ENCODE measurements around the gene CDKN1C.

The CDKN1C gene

DNA sequence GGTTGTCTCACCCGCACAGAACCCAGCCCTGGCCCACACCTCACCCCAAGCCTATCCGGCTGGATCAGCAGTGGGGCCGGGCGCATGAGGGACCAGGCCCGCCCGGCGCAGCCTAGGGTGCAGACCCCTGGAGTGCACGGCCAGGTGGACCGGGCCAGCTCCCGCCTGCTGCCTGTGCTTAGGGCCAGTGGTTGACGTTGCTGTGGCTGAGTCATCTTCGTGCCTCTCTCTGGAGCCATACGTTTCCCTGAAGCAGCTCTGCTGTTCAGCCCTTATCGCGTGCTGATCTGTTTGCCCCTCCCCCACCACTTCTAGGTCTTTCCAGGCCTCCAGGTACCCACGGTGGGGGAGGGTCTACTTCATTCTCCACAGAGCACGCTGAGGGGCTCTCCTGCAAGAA, 39.5 kb downstream of the CDKN1C start:
- Histone ChIP-seq H3K36me3 (ENCODE audit: insufficient read depth, low read length) (no peaks in the 10 kb centered on the region), H3K4me3 (no peak overlapping the region), H3K9ac (ENCODE audit: insufficient read length) (no peak overlapping the region), H3K9me3 (ENCODE audit: low read depth, low read length) (no peaks in the 10 kb centered on the region), H3K27ac (no peak overlapping the region)
- no peak for DNase-seq (ENCODE audit: low read depth, low spot score)
- TF ChIP-seq FOXP2 (optimal IDR thresholded peaks at IDR 0.05; ENCODE audit: control extremely low read depth, extremely low read length, insufficient read depth) = no peak
- no peak for TF ChIP-seq EZH2 (IDR thresholded peaks at IDR 0.05)
- TF ChIP-seq POLR2AphosphoS5 (IDR thresholded peaks at IDR 0.05; ENCODE audit: borderline replicate concordance, low read depth, low read length) = no peak

DNA sequence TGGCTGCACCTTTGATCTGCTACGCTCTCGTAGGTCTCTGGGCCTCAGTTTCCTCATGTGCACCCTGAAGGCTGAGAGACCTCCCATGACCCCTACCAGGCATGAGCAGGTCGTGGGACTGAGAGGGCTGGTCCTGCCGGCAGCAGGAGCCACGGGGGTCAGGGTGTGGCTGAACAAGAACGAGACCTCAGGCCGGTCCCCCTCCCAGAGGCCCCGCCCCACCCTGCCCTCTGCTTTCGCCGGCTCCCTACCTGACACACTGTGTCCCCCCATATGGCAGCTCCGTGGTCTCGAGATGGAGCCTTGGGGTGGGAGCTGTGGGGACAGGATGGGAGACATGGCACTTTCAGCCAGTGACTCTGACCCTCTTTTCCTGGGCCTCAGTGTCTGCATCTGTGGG, 40.6 kb downstream of the CDKN1C start:
- no peak overlapping the region for H3K27ac ChIP-seq
- H3K9ac ChIP-seq (ENCODE audit: insufficient read length) = no peak overlapping the region
- TF ChIP-seq FOXP2 (optimal IDR thresholded peaks at IDR 0.05; ENCODE audit: control extremely low read depth, extremely low read length, insufficient read depth) (no peak), EZH2 (IDR thresholded peaks at IDR 0.05) (no peak), POLR2AphosphoS5 (IDR thresholded peaks at IDR 0.05; ENCODE audit: borderline replicate concordance, low read depth, low read length) (no peak)

DNA sequence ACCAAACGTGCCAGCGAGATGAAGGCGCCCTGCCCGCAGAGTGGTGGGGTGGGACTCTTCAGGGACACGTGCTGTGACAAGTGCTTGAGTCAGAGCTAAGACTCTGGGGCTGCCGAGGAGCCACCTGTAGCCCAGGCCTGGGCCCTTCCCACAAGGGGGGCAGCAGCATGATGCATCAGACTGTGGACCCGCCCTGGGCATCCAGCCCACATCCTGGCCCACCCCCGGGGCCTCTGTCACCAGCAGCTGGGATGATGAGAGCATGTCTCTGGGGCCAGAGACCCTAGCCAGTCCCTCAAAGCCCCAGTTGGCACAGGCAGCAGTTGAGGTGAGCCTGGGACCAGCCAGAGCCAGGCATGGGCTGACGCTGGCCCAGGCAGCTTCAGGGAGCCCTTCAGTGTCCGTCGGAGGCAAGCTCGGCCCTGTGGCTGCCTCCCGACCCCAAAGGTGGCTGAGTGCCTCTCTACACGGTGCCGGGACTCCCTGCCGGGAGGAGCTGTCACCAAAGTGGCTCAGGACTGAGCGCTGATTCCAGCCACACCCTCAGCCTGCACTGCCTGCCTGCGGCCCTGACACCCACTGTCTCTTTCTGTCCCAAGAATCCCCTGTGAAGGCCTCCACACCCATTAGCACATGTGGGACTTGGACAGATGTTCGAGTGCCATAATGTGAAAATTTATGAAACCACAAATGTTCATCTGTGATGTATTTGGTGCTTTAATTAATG, 41.3 kb downstream of the CDKN1C start:
- Histone ChIP-seq H3K9ac (ENCODE audit: insufficient read length) (no peak overlapping the region), H3K9me3 (ENCODE audit: low read depth, low read length) (no peaks in the 10 kb centered on the region), H3K36me3 (ENCODE audit: insufficient read depth, low read length) (no peaks in the 10 kb centered on the region), H3K4me3 (no peak overlapping the region), H3K27ac (no peak overlapping the region)
- DNase-seq (ENCODE audit: low read depth, low spot score) = no peak
- no peak for TF ChIP-seq FOXP2 (optimal IDR thresholded peaks at IDR 0.05; ENCODE audit: control extremely low read depth, extremely low read length, insufficient read depth)

More for the DNA sequence above, 40.6 kb downstream of the CDKN1C start:
- no peaks in the 10 kb centered on the region for H3K9me3 ChIP-seq (ENCODE audit: low read depth, low read length)
- DNase-seq (ENCODE audit: low read depth, low spot score) = no peak
- H3K36me3 ChIP-seq (ENCODE audit: insufficient read depth, low read length) = no peaks in the 10 kb centered on the region
- H3K4me3 ChIP-seq = no peak overlapping the region

DNA sequence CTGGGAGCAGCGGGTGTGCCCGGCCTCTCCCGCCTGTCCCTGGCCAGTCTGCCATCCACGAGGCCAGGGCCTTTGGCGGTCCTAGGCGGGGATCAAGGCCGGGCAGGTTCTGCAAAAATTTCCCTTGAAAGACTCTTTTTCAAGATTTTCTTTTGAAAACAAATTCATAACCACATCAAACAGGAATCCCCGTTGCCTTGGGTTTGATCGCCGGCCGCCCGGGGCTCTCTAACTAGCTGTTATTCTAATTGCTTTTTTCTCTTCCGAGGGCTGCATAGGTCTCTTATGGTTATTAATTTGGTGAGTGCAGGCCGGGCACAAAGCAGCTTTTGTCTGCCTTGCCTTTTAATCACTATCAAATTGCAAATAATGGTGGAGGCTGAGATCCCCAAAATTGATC, 42.0 kb downstream of the CDKN1C start:
- no peak for TF ChIP-seq FOXP2 (optimal IDR thresholded peaks at IDR 0.05; ENCODE audit: control extremely low read depth, extremely low read length, insufficient read depth)
- no peak for TF ChIP-seq POLR2AphosphoS5 (IDR thresholded peaks at IDR 0.05; ENCODE audit: borderline replicate concordance, low read depth, low read length)
- TF ChIP-seq EZH2 (IDR thresholded peaks at IDR 0.05) = no peak
- Histone ChIP-seq H3K4me3 (no peak overlapping the region), H3K27ac (no peak overlapping the region), H3K9me3 (ENCODE audit: low read depth, low read length) (no peaks in the 10 kb centered on the region), H3K36me3 (ENCODE audit: insufficient read depth, low read length) (no peaks in the 10 kb centered on the region), H3K9ac (ENCODE audit: insufficient read length) (no peak overlapping the region)
- DNase-seq (ENCODE audit: low read depth, low spot score) = no peak

DNA sequence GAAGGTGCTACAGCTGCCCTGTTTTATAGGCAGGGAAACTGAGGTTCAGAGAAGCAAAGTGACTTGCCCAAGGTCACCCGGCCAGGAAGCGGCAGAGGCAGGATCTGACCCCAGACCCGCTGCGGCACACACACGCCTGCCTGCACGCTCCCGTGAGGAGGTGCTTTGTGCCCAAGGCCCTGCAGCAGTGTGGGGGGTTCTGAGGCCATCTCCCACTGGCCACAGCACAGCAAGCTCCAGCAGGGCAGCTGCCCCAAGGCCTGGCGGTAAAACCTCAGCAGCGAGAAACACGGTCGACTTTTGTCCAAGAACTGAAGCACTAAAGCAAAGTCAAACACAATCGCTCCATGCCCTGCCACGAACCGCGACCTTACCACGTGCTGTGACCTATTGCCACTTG, 42.7 kb downstream of the CDKN1C start:
- TF ChIP-seq POLR2AphosphoS5 (IDR thresholded peaks at IDR 0.05; ENCODE audit: borderline replicate concordance, low read depth, low read length) = no peak
- no peak for TF ChIP-seq FOXP2 (optimal IDR thresholded peaks at IDR 0.05; ENCODE audit: control extremely low read depth, extremely low read length, insufficient read depth)
- no peak for TF ChIP-seq EZH2 (IDR thresholded peaks at IDR 0.05)
- no peak for DNase-seq (ENCODE audit: low read depth, low spot score)
- Histone ChIP-seq H3K4me3 (no peak overlapping the region), H3K36me3 (ENCODE audit: insufficient read depth, low read length) (no peaks in the 10 kb centered on the region), H3K27ac (no peak overlapping the region), H3K9me3 (ENCODE audit: low read depth, low read length) (no peaks in the 10 kb centered on the region), H3K9ac (ENCODE audit: insufficient read length) (no peak overlapping the region)

DNA sequence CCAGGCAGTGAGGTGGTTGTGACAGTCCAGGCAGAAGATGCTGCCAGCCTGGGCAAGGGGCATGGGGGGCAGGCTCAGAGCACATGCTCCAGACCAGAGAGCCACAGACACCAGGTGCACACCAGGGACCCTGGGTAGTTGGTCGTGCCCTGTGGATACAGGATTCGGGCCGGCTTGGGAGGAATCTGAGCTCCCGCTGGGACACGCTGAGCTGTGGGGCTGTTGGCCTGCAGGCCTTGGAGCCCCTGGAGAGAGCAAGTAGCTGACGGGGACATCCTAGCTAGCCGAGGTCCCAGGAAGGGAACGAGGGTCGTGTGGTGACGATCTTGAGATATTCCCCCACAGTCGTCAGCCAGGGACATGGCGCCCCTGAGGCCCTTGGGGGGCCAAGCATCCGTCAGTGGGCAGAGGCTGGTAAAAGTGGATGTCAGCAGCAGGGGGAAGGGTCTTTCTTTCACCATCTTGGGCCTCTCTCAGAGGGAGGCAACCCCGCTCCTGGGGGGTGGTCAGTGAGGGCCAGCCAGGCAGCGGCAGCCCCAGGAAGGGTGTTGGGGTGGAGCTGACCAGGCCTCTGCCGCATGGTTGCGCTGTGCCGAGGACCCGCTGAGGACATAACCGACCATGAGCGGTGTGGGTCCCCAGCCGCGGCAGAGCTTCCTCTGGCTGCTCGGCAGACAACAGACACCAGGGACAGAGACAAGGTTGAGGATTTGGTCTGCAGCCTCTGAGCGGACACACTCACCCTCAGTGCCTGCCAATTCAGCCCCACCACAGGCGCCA, 44.0 kb downstream of the CDKN1C start:
- Histone ChIP-seq H3K9ac (ENCODE audit: insufficient read length) (no peak overlapping the region), H3K27ac (no peak overlapping the region), H3K9me3 (ENCODE audit: low read depth, low read length) (no peaks in the 10 kb centered on the region), H3K4me3 (no peak overlapping the region), H3K36me3 (ENCODE audit: insufficient read depth, low read length) (no peaks in the 10 kb centered on the region)
- no peak for DNase-seq (ENCODE audit: low read depth, low spot score)
- TF ChIP-seq EZH2 (IDR thresholded peaks at IDR 0.05) = no peak
- no peak for TF ChIP-seq FOXP2 (optimal IDR thresholded peaks at IDR 0.05; ENCODE audit: control extremely low read depth, extremely low read length, insufficient read depth)
- no peak for TF ChIP-seq POLR2AphosphoS5 (IDR thresholded peaks at IDR 0.05; ENCODE audit: borderline replicate concordance, low read depth, low read length)

DNA sequence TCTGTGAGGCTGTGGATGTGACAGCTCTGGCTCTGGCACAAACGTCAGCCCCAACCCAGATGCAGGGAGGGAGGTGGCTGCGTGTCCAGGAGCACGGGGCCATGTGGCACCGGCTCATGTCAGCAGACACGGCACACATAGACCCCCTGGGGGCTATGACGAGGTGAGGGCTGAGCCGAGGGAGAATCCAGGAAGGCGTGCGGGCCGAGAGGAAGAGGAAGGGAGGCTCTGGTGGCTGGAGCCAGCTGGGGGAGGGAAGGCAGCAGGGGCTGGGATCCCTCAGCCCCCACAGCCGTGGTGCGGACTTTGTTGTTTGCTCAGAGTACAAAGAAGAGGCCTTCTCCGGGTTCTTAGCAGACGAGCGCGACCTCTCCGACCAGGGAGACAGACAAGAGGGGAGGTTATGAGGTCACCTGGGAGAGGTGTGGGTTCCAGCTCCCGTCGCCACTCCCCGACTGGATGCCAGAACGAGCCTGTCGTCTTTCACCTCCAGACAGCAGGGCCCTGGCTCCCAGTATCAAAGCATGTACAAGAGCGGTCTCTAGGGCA, 46.1 kb downstream of the CDKN1C start:
- H3K36me3 ChIP-seq (ENCODE audit: insufficient read depth, low read length) = no peaks in the 10 kb centered on the region
- H3K9ac ChIP-seq (ENCODE audit: insufficient read length) = no peak overlapping the region
- H3K9me3 ChIP-seq (ENCODE audit: low read depth, low read length) = no peaks in the 10 kb centered on the region
- DNase-seq (ENCODE audit: low read depth, low spot score) = no peak
- no peak overlapping the region for H3K27ac ChIP-seq
- no peak overlapping the region for H3K4me3 ChIP-seq
- no peak for TF ChIP-seq FOXP2 (optimal IDR thresholded peaks at IDR 0.05; ENCODE audit: control extremely low read depth, extremely low read length, insufficient read depth)

DNA sequence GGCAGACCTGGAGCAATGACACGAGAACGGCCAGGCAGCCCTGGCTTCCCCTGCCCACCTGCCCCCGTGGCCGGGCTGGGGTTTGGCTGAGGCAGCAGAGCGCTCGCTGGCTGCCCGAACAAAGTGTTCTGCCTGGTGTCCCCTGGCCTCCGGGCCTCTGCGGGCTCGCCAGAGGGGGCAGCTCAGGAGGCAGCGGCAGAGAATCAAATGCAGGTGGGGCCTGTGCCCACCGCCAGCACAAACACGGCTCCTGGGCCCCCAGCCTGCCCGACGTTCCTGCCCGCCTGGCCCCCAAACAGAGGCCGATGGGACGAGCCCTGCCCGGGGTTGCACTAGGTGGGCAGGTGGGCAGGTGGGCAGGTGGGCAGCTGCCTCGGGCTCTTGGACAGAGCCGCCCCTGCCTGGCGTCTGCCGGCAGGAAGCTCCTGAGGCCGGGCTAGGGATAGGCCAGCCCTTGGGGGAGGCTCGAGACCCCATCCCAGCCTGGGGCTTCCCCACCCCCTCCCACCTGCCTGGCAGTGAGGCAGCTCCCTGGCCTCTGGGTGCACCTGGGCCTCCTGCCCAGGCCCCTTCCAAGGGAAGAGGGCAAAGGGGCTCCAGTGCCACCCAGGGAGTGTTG, 46.8 kb downstream of the CDKN1C start:
- Histone ChIP-seq H3K9me3 (ENCODE audit: low read depth, low read length) (no peaks in the 10 kb centered on the region), H3K27ac (no peak overlapping the region), H3K36me3 (ENCODE audit: insufficient read depth, low read length) (no peaks in the 10 kb centered on the region), H3K9ac (ENCODE audit: insufficient read length) (no peak overlapping the region), H3K4me3 (no peak overlapping the region)
- TF ChIP-seq FOXP2 (optimal IDR thresholded peaks at IDR 0.05; ENCODE audit: control extremely low read depth, extremely low read length, insufficient read depth) (no peak), POLR2AphosphoS5 (IDR thresholded peaks at IDR 0.05; ENCODE audit: borderline replicate concordance, low read depth, low read length) (no peak), EZH2 (IDR thresholded peaks at IDR 0.05) (no peak)
- no peak for DNase-seq (ENCODE audit: low read depth, low spot score)

Data from SK-N-MC (cell line).